Left kidney (tissue), 2 donors: ENCODE data around the gene FAM83C. TPM values are rescaled to one million over a fixed set of nuclear protein-coding genes. Genes with fewer than 3 reads are reported as not detected.

ENCODE experiments used
- DNase-seq: peaks from one replicate; pipeline ENCODE4 v3.0.0-alpha.2; 2013
- polyA plus RNA-seq: library from polyadenylated mRNA; unstranded; fragments of 120-200 nt; gene quantifications from one replicate; pipeline ENCODE4 v1.2.1, GENCODE V29; 2013; ENCODE audit not compliant: insufficient read length

The FAM83C gene
- polyA plus RNA-seq, 1 donor = not detected

GRCh38 chr20:35298264-35298663, 6.0 kb upstream of the FAM83C start:
- no peak for DNase-seq

- DNase-seq = no peak
These were observed 5.5 kb upstream of the FAM83C start for GRCh38 chr20:35297740-35298139.

GRCh38 chr20:35297155-35297554, 4.9 kb upstream of the FAM83C start:
- no peak for DNase-seq

- no peak for DNase-seq
These were observed 3.9 kb upstream of the FAM83C start for GRCh38 chr20:35296101-35296554.

GRCh38 chr20:35295674-35296073, 3.4 kb upstream of the FAM83C start:
- DNase-seq = no peak

- DNase-seq = no peak
These were observed 2.8 kb upstream of the FAM83C start for GRCh38 chr20:35295058-35295457.

- no peak for DNase-seq
These were observed 2.1 kb upstream of the FAM83C start for GRCh38 chr20:35294293-35294685.

- no peak for DNase-seq
These were observed 1.4 kb upstream of the FAM83C start for GRCh38 chr20:35293303-35294292.

- no peak for DNase-seq
These were observed 470 bp upstream of the FAM83C start for GRCh38 chr20:35292504-35293285.

GRCh38 chr20:35290887-35291417, 1.3 kb downstream of the FAM83C start:
- DNase-seq = no peak

- no peak for DNase-seq
These were observed 1.9 kb downstream of the FAM83C start for GRCh38 chr20:35290186-35290886.

GRCh38 chr20:35288325-35289060, 3.7 kb downstream of the FAM83C start:
- DNase-seq = no peak

GRCh38 chr20:35287509-35288324, 4.5 kb downstream of the FAM83C start:
- DNase-seq = no peak

- DNase-seq = no peak
These were observed 5.2 kb downstream of the FAM83C start for GRCh38 chr20:35286899-35287508.

- DNase-seq = no peak
These were observed 5.9 kb downstream of the FAM83C start for GRCh38 chr20:35286077-35286898.

- no peak for DNase-seq
These were observed 6.5 kb downstream of the FAM83C start for GRCh38 chr20:35285806-35286076.

GRCh38 chr20:35284992-35285805, 7.0 kb downstream of the FAM83C start:
- DNase-seq = no peak

- peak; percentile 82 for DNase-seq
These were observed 7.8 kb downstream of the FAM83C start, which contains the start of gene EIF6 for GRCh38 chr20:35284267-35284991. Gene EIF6 (minus strand): TSS chr20:35284772. CDS start chr20:35284487, 285 bp downstream.
